ENCODE data around the gene LATS2.
A peak's percentile ranks its signal among the peaks of the same experiment; 100 is the strongest.
"Not testable (repeated sequence)": the region's sequence is repeated elsewhere in the genome, so short reads cannot be mapped to it uniquely, and the experiment has no call there.

LATS2 gene

DNA sequence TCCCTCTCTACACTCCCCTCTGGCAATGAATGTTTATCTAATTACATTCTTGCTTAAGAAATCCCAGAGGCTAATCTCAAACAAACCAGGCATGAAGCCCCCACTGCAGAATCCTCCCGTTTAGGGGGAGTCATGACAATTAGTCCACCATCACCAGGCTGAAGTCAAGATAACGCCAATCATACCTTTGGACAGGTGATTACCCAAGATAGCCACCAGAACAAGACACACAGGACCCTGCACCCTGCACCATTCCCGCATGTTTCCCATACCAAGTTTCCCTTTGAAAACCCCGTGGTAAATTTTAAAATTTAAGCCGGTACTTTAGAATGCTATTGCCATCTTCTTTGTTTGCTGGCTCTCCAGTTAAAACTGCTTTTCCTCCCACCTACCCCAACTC, 94.0 kb downstream of the LATS2 start:
- DNase-seq (ENCODE audit: low read depth in 2 of 2), result no peak

DNA sequence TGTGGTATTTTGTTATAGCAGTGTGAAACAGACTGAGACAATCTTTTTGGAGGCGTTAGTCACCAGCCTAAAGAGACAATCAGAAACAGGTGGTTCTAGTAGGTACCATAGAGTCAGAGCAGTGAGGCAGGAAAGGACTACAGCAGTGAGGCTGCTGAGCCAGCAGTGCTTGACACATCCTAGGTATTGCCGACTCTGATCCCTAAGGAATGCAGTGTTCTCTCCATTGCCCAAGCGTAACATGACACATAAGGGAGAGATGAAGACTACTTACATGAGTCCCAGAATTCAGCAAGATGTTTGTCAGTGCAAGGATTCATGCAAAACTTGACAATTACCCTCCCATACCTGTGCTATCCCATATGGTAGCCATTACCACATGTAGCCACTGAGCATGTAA, 96.5 kb downstream of the LATS2 start:
- no peak for DNase-seq (ENCODE audit: low read depth in 2 of 2)

DNA sequence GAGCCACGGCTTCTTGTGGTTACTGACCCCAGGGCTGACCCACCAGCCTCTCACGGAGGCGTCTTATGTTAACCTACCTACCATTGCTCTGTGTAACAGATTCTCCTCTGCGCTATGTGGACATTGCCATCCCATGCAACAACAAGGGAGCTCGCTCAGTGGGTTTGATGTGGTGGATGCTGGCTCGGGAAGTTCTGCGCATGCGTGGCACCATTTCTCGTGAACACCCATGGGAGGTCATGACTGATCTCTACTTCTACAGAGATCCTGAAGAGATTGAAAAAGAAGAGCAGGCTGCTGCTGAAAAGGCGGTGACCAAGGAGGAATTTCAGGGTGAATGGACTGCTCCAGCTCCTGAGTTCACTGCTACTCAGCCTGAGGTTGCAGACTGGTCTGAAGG, 99.7 kb downstream of the LATS2 start:
- not testable (repeated sequence) for DNase-seq (ENCODE audit: low read depth in 2 of 2)

DNA sequence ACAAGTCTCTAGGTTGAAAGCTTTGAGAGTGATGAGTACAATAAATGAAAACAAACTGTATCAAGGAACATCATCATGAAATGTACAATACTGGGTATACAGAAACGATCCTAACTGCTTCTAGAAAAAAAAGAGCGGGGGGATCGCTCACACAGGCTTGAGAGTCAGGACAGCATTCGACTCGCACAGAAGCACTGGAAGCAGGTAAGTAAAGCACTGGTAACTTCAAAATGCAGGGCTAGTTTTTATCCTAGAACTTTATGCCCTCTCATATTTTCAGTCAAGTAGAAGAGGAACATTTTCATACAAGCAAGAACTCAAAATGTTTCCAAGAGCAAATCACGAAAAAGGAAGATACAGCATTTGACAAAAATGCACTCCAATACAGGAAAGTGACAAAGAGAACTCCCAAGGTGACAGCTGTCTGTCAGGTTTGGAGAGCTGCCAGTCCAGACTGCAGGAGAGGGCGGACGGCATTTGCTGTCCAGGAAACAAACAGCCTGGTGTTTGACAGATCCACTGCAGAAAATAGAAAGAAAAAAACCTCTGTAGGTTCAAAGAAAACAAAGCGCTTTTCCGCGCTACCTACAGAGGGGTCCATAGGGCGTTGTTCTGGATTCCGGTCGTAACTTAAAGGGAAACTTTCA, 100.6 kb downstream of the LATS2 start:
- no peak for DNase-seq (ENCODE audit: low read depth in 2 of 2)

DNA sequence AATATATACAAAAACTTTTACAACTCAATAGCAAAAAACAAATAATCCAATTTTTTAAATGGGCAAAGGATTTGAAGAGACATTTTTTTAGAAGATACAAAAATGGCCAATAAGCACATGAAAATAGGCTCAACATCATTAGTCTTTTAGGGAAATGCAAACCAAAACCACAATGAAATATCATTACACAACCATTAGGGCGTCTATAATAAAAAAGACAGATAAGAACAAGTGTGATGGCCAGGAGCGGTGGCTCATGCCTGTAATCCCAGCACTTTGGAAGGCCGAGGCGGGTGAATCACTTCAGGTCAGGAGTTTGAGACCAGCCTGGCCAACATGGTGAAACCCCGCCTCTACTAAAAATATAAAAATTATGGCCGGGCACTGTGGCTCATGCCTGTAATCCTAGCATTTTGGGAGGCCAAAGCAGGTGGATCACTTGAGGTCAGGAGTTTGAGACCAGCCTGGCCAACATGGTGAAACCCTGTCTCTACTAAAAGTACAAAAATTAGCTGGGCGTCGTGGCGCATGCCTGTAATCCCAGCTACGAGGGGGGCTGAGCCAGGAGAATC, 104.3 kb downstream of the LATS2 start:
- not testable (repeated sequence) for DNase-seq (ENCODE audit: low read depth in 2 of 2)

DNA sequence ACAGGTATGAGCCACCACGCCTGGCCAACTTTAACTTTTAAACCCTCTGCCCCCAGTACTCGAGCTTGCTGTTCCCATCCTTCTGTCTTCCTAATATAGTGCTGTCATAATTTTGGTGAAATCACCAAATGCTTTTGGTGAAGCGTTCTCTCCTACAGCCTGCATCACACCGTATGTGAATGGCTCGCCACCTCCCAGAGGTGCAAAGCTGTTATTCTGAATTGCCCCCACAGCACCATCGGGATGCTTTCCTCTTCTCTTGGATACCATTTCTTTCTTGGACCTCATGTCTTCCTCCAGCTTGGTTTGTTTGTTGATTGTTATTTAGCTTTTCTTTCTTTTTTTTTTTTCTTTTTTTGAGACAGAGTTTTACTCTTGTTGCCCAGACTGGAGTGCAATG, 105.9 kb downstream of the LATS2 start:
- DNase-seq (ENCODE audit: low read depth in 2 of 2), result no peak

DNA sequence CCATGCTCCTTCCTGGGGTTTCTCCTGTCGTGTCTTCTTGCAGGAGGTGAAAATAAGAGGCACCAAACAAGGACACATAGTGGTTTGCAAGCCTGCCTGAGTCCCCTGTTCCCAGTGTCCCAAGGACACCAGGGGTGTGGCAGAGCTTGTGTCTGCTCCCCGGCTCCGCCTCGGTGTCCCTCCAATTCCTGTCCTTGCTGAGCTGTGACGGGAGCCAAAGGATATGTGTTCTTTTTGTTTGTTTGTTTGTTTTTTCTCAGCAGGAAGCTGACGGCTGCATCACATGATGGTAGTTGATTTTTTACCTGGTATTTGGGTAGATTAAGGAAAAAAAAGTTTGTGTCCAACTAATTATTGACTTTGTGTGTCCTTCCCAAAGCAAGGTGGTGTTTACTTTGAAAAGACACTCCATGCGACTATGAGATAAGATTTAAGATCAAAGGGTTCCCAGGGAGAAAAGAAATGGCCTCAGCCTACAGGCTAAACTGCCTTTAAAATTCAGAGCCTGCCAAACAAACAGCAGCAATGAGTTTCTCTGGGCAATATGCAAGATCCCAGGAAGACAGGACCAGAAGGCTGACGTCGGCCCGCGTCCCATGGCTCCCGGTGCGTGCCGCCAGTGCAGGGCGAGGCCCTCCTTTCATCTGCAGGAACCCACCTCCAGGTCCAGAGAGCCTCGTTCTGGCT, 108.0 kb downstream of the LATS2 start:
- DNase-seq (ENCODE audit: low read depth in 2 of 2), result no peak

DNA sequence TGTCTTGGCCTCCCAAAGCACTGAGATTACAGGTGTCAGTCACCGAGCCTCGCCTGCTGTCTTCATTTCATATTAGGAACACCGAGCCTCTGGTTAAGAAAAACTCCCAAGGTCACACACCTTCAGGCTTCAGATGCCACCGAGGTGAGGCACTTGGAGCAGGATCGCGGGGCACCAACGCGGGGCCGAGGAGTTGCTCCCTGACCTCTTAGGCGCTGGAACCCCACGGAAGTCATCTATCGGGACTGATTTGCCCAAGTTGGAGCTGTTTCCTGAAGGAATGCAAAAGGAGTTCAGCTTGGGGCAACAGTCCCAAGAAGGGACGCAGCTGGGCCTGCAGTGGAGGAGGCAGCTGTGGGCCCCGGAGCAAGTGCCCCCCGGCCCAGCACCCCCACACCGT, 108.5 kb downstream of the LATS2 start:
- DNase-seq (ENCODE audit: low read depth in 2 of 2), result no peak

DNA sequence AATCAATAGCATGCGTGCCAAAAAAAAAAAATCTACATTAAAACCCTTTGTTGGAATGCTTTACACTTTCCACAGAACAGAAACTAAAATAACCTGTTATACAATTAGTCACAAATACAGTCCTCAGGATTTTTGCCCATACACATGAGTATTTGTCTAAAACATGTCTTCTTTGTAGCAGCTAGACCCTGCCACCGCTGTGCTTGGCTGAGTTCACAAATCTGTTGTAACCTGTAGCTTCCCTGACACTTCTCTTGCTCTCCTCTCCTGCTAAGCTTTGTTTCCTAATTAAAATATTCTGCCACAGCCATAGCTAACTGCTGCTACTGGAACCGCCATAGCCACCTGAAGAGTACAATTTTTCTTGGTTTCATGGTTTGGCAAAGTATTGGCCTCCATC, 113.4 kb downstream of the LATS2 start:
- DNase-seq (ENCODE audit: low read depth in 2 of 2), result not testable (repeated sequence)

DNA sequence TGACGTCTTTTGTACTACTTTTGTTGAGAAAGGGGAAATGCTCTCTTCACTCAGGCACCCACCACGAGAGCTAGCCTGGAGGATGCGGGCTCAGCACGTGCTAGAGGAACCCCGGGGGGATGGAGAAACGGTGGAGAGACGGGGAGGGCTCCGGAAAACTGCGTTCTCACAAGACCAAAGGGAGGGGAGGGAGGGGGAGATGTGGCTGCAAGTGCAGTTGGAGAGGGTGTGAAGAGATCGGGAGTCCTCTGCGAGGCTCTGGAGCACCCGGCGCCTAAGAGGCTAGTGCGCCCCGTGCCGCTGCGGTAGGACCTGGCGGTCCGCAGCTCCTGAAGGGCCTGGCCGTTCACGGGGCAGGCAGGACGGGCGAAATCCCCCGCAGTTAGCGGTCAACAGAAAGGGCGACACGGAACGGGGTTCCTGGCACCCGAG, 115.4 kb downstream of the LATS2 start:
- no peak for DNase-seq (ENCODE audit: low read depth in 2 of 2)

DNA sequence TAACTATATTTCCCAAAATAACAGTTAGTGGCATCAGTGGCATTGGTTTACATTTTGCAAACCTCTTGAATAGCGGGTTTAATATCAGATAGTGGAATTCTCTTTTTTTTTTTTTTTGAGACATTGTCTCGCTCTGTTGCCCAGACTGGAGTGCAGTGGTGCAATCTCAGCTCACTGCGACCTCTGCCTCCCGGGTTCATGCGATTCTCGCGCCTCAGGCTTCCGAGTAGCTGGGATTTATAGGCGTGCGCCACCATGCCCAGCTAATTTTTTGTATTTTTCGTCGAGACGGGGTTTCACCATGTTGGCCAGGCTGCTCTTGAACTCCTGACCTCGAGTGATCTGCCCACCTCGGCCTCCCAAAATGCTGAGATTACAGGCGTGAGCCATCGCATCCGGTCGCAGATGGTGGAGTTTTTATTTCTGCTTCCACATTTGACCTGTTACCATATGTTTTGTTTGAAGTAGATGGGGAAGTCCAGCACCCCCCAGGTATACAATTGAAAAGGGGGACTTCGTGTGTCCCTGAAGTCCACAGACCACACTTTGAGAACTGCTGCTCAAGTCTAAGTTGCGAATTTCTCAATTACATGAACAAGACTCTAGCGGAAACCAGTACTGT, 118.3 kb downstream of the LATS2 start:
- no peak for DNase-seq (ENCODE audit: low read depth in 2 of 2)

DNA sequence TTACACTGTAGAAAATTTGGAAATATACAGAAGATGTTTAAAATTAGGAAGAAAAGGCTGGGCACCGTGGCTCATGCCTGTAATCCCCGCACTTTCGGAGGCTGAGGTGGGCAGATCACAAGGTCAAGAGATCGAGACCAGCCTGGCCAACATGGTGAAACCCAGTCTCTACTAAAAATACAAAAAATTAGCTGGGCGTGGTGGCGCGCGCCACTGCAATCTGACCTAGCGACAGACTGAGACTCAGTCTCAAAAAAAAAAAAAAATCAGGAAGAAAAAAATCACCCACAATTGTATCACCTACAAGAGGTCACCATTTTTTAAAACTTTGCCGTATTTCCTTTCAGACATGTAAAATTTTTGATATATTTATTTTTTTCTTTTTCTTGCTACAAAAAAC, 120.9 kb downstream of the LATS2 start:
- DNase-seq (ENCODE audit: low read depth in 2 of 2), result not testable (repeated sequence)

DNA sequence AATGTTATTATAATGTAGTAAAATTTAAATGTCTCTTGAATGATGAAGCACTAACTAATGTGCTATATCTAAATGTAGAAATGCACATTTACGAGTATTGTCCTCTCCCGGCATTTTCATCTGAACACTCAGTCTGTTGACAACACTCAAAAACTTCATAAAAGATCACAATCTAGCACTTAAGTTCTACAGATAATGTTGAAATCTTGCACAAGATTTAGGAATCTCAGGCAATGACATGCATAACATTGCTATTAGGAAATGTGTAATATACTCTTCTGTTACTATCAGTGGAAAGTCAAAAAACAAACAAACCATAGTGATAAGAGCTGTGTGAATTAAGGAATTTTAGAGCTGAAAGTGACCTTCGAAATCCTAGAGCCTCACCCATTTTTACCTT, 121.3 kb downstream of the LATS2 start:
- no peak for DNase-seq (ENCODE audit: low read depth in 2 of 2)

DNA sequence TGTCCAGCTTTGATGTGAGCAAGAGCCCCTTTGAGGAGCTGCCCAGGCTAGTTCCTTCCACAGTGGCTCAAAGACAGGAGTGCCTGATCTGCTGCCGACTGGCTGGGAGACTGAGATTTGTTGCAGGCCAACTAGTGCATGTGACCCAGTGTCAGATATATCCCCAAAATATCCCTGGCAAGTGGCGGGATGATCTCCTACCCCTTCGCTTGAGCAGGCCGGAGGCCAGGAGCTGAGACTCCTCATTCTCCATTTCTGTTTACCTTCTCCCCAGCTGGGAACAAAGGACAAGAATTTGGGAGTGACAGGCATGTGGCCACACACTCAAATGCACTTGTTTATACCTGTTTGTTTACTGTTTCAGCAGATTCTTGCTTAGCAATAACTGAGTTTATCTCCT, 121.7 kb downstream of the LATS2 start:
- DNase-seq (ENCODE audit: low read depth in 2 of 2), result no peak

DNA sequence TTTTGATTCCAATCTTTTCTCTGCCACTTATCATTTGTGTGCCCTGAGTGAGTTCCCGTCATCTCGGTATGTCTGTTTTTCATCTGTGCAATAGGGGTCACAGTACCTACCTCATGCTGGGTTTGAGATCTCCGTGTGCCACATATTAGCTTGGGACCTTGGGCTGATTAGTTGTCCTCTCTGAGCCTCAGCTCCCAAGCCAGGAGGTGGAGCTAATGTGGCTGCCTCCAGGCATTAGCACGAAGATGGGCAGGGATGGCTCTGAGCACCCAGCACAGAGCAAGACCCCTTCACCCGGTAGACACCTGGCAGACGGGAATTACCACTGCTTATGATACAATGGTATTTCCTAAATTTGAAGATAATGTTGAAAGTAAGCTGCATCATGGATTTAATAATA, 123.1 kb downstream of the LATS2 start:
- DNase-seq (ENCODE audit: low read depth in 2 of 2), result no peak

DNA sequence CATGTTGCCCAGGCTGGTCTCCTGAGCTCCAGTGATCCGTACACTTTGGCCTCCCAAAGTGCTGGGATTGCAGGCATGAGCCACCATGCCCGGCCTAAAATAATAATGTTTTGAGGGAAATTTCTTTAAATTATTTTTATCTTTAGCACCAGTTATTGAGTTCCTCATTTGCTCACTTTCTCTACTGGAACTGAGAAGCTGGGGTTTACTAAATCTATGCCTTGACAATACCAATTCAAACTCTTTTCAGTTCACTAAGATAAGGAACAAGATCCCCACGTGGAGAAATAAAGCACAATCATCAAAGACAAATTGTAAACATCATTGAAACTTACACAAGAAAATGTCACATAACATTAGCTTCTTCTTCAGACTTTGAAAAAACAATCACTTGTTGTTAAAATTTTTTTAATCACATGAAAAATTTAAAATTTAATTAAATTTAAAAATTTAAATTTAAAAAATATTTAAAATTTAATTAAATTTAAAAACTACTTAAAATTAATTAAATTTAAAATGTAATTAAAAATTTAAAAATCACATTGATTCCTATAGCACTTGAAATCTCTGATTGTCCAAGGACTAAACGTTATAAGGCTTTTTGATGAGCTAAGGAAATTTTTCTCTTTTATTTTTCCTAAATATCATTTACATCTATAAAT, 133.7 kb downstream of the LATS2 start:
- DNase-seq (ENCODE audit: low read depth in 2 of 2), result no peak

DNA sequence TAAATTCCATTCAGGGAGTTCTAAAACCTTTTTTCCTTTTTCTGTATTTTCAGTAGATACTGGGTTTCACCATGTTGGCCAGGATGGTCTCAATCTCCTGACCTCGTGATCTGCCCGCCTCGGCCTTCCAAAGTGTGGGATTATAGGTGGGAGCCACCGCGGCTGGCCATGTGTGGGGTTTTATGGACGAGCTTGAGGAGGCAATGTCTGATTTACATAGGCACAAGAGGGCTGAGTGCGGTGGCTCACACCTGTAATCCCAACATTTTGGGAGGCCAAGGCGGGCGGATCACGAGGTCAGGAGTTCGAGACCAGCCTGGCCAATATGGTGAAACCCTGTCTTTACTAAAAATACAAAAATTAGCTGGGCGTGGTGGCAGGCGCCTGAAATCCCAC, 136.0 kb downstream of the LATS2 start:
- DNase-seq (ENCODE audit: low read depth in 2 of 2), result not testable (repeated sequence)

DNA sequence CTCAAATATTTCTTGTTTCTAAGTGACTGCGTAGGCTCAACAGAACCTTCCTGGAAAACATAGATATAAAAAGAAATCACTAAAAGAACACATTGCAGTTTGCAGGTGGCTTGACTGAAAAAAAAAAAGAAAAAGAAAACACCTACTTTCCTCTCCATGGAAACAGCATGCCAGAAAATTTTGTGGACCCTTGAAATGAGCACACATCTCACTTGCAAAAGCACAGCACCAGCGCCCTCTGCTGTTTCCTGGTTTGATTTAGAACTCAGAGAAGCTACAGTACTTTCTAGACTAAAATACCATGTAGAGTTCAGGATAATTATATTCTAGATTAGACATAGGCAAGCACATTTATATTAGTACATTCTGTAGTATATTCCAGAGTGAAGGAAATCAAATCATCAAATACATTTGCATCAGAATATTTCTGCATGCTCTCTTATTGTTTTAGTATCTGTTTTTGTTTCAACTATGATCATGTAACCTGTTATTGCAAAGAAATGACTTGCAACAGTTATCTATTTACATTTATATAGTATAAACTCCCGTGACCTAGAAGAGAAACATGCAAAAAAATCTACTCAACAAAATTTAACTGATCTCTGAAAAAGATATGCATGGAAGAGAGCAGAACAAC, 136.5 kb downstream of the LATS2 start:
- peak; percentile 50 to 59 for DNase-seq (ENCODE audit: low read depth in 2 of 2)

DNA sequence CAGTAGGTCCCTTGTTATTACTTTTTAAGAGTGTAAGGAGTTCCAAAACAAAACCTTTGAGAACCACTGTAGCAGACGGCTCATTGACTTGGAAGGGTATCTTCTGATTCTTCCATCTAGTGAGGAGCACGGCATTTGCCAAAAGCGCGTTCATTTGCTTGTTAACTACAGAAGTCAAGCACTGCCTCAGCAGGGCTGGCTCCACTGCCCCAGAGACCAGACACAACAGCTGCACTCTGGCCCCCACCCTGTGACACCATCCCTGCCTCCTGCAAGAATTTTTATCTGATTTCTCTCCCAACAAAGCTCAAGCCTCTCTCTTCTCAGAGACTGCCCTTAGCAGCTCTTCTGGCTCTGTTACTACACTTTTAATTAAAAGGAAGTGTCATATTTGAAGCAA, 138.1 kb downstream of the LATS2 start:
- DNase-seq (ENCODE audit: low read depth in 2 of 2), result no peak

Data from stimulated activated CD8-positive, alpha-beta memory T cell treated with anti-CD3 and anti-CD28 coated beads, Interleukin-7, amount 100 ng/mL, for 4 hours (primary cell).